Inflammatory macrophage (primary cell): ENCODE results near the gene RRM2.

ENCODE experiments used
- DNase-seq, 2 donors: peaks; one replicate each; pipeline ENCODE4 v3.0.0-alpha.2; 2020 to 2022
- total RNA-seq, 18 experiments: gene quantifications; one replicate each; lab custom pipeline; 2026; ENCODE audit warnings: mixed read lengths in 6 of 18, inconsistent platforms in 2 of 18; lab: John Stamatoyannopoulos, UW

RRM2 gene
- 32.1 to 184 (median 91.9) reads per million in 18 experiments for total RNA-seq

GRCh38 chr2:10122500-10123280, at the start of gene RRM2:
Gene RRM2, plus strand, starts transcription at chr2:10122739. Its CDS starts 60 bp downstream, at chr2:10122799.
- peak; percentile 87 to 89 for DNase-seq

GRCh38 chr2:10073706-10074105, 48.8 kb upstream of the RRM2 start:
- DNase-seq, result no peak

- DNase-seq, result no peak
Observed at GRCh38 chr2:10075101-10075500, 47.4 kb upstream of the RRM2 start.

DNA sequence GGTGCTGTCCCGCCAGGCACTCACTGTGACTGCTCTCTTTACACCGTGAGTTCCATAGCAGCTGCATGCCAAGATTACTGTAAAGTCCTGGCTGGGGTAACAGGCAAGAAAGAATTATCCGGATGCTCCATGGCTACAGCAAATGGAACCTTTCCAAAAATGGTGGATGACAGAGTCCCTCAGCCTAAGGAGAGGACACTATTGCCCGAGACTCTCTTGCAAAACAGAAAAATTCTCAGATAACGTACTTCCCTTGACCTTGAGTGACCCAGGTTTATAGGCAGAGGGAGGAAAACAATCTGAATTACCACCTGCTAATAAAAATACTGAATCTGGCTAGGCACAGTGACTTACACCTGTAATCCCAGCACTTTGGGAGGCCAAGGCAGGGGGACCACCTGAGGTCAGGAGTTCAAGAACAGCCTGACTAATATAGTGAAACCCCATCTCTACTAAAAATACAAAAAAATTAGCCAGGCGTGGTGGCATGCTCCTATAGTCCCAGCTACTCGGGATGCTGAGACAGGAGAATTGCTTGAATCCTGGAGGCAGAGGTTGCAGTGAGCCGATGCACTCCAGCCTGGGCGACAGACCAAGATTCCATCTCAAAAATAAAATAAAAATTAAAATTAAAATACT, 46.8 kb upstream of the RRM2 start:
- no peak for DNase-seq

GRCh38 chr2:10076511-10076910, 46.0 kb upstream of the RRM2 start:
- DNase-seq, result no peak

- DNase-seq, result no peak
Observed at GRCh38 chr2:10076988-10077527, 45.5 kb upstream of the RRM2 start.

- DNase-seq, result no peak
Observed at GRCh38 chr2:10078001-10078400, 44.5 kb upstream of the RRM2 start.

- DNase-seq, result no peak
Observed at GRCh38 chr2:10078704-10079265, 43.8 kb upstream of the RRM2 start.

DNA sequence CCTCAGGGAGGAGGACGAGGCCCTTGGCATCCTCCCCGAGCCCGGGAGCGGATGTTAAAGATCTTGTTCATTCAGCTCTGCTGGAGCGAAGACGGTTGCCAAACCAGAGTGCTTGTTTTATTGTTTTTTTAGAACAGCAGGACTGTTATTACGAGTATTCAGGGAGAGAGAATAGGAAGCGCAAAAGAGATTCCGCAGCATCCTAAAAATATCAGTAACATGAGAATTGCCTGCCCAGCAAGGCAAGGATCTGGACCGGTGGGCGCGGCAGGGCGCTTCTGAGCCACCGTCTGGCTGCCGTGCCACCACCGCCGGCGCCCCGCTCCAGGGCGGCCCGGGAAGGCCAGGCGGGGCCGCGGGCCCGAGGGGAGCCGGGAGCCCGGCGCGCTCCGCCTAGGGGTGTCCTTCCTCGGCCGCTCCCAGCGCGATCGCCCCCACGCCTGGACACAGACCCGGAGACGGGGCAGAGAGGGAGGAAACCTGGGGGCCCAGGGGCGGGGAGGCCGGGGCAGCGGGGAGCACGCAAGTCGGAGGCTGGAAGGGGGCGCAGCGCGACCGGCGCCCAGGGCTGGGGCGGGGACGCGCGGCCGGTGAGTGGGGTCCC, 43.2 kb upstream of the RRM2 start:
- DNase-seq, result no peak

DNA sequence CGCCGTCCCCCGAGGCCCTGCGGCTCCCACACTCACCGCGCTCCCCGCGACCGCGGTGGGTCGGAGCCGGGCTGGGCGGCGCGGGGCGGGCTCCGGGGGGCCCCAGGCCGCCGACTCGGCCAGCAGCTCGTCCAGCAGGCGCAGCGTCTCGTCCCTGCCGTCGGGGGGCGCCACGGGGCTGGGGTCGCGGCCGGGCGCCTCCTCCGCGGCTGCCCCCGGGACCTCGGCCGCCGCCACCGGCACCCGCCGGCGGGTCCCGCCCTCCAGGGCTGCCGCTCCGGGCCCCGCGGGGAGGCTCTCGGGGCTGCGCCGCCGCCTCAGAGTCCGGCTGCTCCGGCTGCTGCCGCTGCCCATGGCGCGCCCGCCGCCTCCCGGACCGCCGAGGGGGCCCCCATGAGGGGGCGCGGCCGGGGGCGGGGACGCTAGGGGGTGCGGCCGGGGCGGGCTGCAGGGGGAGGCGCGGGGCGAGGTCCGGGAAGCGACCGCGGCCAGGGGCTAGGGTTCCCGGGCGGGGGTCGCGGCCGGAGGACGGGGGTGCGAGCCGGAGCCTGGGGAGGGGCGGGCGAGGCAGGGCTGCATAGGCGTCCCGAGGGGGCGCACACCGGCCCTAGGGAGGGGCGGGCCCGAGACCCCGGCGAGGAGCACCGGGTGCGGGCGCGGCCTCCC, 42.5 kb upstream of the RRM2 start, which contains the start of gene CYS1:
TSS of gene CYS1 (minus strand) at position 542 of the 666 bp plus-strand sequence. CDS start at position 354, 188 bp downstream.
- DNase-seq, result no peak

GRCh38 chr2:10080536-10081304, 41.8 kb upstream of the RRM2 start:
- no peak for DNase-seq

DNA sequence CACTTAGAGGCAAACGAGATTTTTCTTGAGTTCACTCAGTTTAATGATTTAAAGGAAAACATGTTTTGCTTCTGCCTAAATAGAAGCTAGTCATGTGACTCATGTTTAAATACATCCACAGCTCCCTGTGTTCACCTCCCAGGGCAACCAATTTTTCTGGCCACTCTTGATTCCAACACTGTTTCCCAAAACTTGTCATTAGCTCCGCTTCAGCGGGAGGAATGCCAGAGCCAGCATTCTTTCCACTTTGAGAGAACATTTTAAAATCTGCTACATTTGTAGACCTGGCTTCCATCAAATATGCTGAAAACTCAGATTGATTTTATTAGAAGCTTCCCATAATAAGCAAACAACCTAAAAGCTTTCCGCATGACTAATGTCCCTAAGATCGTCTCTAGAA, 39.5 kb upstream of the RRM2 start:
- no peak for DNase-seq

DNA sequence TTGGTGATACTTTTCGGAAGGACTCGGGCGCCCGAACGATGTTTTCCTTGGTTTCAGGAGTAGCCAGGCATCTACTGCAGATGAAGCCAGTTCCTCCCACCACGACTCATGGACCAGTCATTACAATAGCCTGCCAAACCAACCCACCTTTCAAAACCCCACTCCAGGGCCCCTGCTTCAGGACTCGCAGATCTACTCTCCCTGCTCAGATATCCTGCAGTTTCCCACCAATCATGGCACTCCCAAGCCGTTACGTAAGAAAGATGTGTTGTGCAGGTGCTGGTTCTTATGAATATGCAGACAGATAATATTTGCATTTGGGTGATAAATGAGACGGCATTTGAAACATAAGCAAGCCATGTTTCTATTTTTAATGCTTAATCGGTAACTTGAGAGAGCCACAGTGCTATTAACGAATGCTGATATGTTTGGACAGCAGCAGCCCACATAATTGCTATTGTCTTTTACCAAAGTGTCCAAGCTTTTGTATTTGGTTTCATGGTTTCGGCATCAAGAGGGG, 38.8 kb upstream of the RRM2 start:
- DNase-seq, result no peak

DNA sequence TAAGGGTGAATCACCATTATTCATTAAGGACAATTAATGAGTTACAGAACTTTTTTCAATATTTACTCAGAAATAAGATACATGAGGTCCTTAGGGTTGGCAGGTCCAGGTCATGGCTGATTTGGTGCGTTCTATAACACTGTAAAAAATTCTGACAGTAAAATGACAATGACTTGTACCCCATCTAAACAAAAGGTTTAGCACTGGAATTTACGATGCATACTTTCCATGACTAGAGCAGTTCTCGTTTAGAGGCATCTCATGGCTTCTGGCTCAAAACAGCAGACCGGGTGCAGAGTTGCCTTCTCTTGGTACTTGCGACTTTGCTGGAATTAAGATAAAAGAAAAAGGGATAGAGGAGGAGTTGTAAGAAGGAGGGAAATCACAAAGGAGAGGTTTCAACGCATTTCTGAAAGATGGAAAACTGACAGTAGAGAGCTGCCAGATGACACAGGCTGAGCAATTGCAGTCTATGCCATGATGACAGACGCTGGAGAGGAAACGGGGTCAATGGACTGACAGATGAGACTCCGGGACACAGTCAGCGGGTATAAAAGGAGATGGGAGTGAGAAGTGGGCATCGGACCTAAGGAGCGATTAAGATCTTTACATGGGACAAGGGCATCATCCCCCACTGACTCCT, 38.2 kb upstream of the RRM2 start:
- no peak for DNase-seq

- DNase-seq, result no peak
Observed at GRCh38 chr2:10085043-10085667, 37.4 kb upstream of the RRM2 start.

DNA sequence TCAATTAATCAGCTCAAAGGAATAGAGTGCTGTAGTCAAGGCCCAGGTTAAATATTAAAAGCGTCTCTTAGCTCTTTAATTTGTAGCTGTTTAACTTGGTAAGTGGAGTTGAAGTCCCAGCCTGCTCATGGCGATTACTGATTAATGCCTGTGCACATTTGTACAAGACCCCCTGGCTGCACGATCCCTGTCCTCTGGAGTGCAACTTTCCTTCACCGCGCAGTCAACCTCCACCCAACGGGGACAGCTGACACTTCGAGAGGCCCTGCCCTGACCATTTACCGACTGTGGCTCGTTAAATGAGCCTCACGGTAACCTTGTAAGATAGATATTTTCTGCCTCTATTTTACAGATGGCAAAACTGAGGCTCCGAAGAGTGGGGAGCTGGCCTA, 36.9 kb upstream of the RRM2 start:
- DNase-seq, result no peak

DNA sequence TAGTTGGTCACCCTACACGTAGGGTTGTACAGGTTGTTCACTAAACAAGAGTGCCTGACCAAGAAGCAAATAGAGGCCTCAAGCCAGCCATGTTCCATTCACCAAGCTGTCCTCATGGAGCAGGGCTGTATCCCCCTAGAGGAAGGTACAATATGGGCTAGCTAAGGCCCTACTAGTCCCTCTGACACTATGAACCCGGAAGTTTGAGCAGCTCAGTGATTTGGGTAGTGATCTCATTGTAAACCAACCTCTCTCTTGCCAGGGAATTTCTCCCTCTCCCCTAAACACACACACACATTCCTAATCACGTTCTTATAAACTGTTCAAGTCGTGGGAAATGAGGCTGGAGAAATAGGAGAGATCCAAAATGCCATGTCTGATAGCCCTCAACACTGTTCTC, 35.6 kb upstream of the RRM2 start:
- no peak for DNase-seq

- no peak for DNase-seq
Observed at GRCh38 chr2:10087360-10087759, 35.2 kb upstream of the RRM2 start.

- no peak for DNase-seq
Observed at GRCh38 chr2:10089565-10090190, 32.9 kb upstream of the RRM2 start.
